ENCODE results near the gene MUC4. TPM values are rescaled to one million over a fixed set of nuclear protein-coding genes. Genes with fewer than 3 reads are reported as not detected.

Gene MUC4
- total and polyA plus RNA-seq, 9 of the 15 experiments (the other 6 are each of a cell fraction or from before 2014, with no cell fraction given): under 0.01 to 0.21 (median 0.10) TPM; not detected in 4

DNA sequence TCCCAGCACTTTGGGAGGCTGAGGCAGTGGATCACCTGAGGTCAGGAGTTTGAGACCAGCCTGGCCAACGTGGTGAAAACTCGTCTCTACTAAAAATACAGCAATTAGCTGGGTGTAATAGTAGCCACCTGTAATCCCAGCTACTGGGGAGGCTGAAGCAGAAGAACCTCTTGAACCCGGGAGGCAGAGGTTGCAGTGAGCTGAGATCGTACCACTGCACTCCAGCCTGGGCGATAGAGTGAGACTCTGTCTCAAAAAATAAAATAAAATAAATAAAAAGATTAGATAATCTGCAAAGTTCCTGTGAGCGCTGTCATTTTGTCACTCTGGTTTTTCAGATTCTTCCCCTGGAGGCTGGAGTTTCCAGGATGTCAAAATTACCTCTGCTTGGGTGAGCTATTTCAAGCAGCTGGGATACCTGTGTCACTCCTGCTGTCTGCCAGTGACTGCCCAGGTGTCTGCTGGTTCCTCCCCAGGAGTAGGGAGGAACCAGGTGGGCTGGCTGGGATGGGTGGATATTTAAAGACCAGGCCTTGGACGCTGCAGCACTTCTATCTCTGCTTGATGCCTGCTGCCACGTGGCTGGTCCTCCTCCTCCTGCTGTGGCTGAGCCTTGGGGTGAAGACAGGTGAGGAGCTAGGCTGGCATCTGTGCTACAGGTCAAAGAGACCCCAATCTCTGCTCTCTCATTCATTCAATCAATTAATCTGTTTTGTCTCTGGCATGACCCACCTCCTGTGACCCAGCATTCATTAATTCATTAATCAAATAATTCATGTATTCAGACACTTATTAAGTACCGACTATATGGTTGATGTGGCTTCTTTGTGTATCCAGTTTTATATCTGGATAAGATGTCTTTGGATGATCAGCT is 110.5 kb downstream of the MUC4 start (continued):
- TF ChIP-seq GABPA (tag; conservative IDR thresholded peaks at IDR 0.05; ENCODE audit: low read depth) (no peak), ZNF79 (CRISPR knock-in tag; IDR thresholded peaks at IDR 0.05; ENCODE audit: low read depth) (no peak), POLR2AphosphoS2 (IDR thresholded peaks at IDR 0.05; ENCODE audit: low read length) (peak; percentile 82; the same call in 1 of the 2 replicates), TRIM24 (IDR thresholded peaks at IDR 0.05) (no peak), SNRNP70 (optimal IDR thresholded peaks at IDR 0.05; ENCODE audit: low read depth, low read length) (peak; percentile 56), ETV6 (IDR thresholded peaks at IDR 0.05; ENCODE audit: borderline replicate concordance in 1 of 2, low read depth in 2 of 2, low read length in 1 of 2) (peak in 1 of 2 experiments; percentile 22; a peak in 1 of 4 replicates), ETV6 (CRISPR knock-in tag; IDR thresholded peaks at IDR 0.05; ENCODE audit: borderline replicate concordance) (no peak), RBM39 (optimal IDR thresholded peaks at IDR 0.05; ENCODE audit: low read depth, low read length) (no peak), SREBF2 (CRISPR knock-in tag; IDR thresholded peaks at IDR 0.05) (no peak), DACH1 (IDR thresholded peaks at IDR 0.05; ENCODE audit: partially characterized antibody) (peak; percentile 52), ZNF24 (IDR thresholded peaks at IDR 0.05) (peak; percentile 67), SMARCA5 (IDR thresholded peaks at IDR 0.05) (no peak), RB1 (IDR thresholded peaks at IDR 0.05; ENCODE audit: low read depth) (no peak), PTRF (tag; IDR thresholded peaks at IDR 0.05) (no peak), PRMT5 (CRISPR knock-in tag; IDR thresholded peaks at IDR 0.05) (peak; percentile 41; the same call in 1 of the 2 replicates), CREB1 (IDR thresholded peaks at IDR 0.05) (no peak), CREB1 (CRISPR knock-in tag; IDR thresholded peaks at IDR 0.05) (no peak), ZNF347 (CRISPR knock-in tag; IDR thresholded peaks at IDR 0.05; ENCODE audit: low read depth) (no peak), ZNF696 (CRISPR knock-in tag; conservative IDR thresholded peaks at IDR 0.05) (0 out of 2 replicates have a peak, but pooled peaks have one; percentile 16), ZNF830 (CRISPR knock-in tag; IDR thresholded peaks at IDR 0.05) (no peak), MYC (IDR thresholded peaks at IDR 0.05; ENCODE audit: low read depth, low read length) (0 out of 2 replicates have a peak, but pooled peaks have one; percentile 11), MYC (CRISPR knock-in tag; IDR thresholded peaks at IDR 0.05; ENCODE audit: borderline replicate concordance, low read depth) (no peak), POLR2G (IDR thresholded peaks at IDR 0.05; ENCODE audit: low read depth, low read length) (peak; percentile 29)
- TF ChIP-seq, protein P1, sequence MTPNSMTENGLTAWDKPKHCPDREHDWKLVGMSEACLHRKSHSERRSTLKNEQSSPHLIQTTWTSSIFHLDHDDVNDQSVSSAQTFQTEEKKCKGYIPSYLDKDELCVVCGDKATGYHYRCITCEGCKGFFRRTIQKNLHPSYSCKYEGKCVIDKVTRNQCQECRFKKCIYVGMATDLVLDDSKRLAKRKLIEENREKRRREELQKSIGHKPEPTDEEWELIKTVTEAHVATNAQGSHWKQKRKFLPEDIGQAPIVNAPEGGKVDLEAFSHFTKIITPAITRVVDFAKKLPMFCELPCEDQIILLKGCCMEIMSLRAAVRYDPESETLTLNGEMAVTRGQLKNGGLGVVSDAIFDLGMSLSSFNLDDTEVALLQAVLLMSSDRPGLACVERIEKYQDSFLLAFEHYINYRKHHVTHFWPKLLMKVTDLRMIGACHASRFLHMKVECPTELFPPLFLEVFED (CRISPR knock-in tag; conservative IDR thresholded peaks at IDR 0.05): peak; percentile 56; the same call in 1 of the 2 replicates
- TF ChIP-seq, protein P2, sequence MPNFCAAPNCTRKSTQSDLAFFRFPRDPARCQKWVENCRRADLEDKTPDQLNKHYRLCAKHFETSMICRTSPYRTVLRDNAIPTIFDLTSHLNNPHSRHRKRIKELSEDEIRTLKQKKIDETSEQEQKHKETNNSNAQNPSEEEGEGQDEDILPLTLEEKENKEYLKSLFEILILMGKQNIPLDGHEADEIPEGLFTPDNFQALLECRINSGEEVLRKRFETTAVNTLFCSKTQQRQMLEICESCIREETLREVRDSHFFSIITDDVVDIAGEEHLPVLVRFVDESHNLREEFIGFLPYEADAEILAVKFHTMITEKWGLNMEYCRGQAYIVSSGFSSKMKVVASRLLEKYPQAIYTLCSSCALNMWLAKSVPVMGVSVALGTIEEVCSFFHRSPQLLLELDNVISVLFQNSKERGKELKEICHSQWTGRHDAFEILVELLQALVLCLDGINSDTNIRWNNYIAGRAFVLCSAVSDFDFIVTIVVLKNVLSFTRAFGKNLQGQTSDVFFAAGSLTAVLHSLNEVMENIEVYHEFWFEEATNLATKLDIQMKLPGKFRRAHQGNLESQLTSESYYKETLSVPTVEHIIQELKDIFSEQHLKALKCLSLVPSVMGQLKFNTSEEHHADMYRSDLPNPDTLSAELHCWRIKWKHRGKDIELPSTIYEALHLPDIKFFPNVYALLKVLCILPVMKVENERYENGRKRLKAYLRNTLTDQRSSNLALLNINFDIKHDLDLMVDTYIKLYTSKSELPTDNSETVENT (CRISPR knock-in tag; IDR thresholded peaks at IDR 0.05): 0 out of 2 replicates have a peak, but pooled peaks have one; percentile 24
- TF ChIP-seq, protein P3, sequence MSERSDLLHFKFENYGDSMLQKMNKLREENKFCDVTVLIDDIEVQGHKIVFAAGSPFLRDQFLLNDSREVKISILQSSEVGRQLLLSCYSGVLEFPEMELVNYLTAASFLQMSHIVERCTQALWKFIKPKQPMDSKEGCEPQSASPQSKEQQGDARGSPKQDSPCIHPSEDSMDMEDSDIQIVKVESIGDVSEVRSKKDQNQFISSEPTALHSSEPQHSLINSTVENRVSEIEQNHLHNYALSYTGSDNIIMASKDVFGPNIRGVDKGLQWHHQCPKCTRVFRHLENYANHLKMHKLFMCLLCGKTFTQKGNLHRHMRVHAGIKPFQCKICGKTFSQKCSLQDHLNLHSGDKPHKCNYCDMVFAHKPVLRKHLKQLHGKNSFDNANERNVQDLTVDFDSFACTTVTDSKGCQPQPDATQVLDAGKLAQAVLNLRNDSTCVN (CRISPR knock-in tag; IDR thresholded peaks at IDR 0.05): 0 out of 2 replicates have a peak, but pooled peaks have one; percentile 66

Measured in K562 (cell line).